IMR-90 (cell line): ENCODE measurements around the gene TENM3. TPM values are rescaled to one million over a fixed set of nuclear protein-coding genes. Genes with fewer than 3 reads are reported as not detected.

Source experiments
- ATAC-seq: fragments of 200-7000 bp; cut with Tn5 transposase; 2 replicates; pipeline ENCODE4 v1.9.1; 2020; ENCODE audit warnings: low read depth, mild to moderate bottlenecking, moderate library complexity
- BruUV-seq: library from RNA; stranded (reverse); fragments of 400-500 nt; replicated peaks from 2 replicates; lab custom pipeline; 2021; lab: Mats Ljungman, UMichigan
- CTCF ChIA-PET: fragments of 300-600 bp; formaldehyde crosslinking; extraction: SDS; loops from one replicate; lab custom pipeline; 2021; ENCODE audit warnings: antibody characterized with exemption; lab: Yijun Ruan, JAX
- POLR2A ChIA-PET: fragments of 300-600 bp; sonication (Branson Sonifier 250); formaldehyde crosslinking; loops from one replicate; lab custom pipeline; 2022; ENCODE audit warnings: antibody characterized with exemption; ENCODE audit not compliant: unreplicated experiment; lab: Charles Lee
- DNase-seq: peaks from one replicate; pipeline ENCODE4 v3.0.0; 2013
- H2AFZ ChIP-seq: replicated peaks from 2 replicates; pipeline ENCODE3; 2013; ENCODE audit warnings: low read length, mild to moderate bottlenecking; ENCODE audit not compliant: poor library complexity
- H2AK5ac ChIP-seq: 2 replicates; pipeline ENCODE4 v1.6.1; 2013; ENCODE audit warnings: low read depth, low read length, inconsistent platforms
- H2AK9ac ChIP-seq: replicated peaks from 2 replicates; pipeline ENCODE3; 2013; ENCODE audit warnings: mild to moderate bottlenecking, low read depth, low read length, moderate library complexity; ENCODE audit not compliant: poor library complexity
- H2BK120ac ChIP-seq: 2 replicates; pipeline ENCODE4 v1.6.1; 2013; ENCODE audit warnings: low read depth, low read length, inconsistent platforms
- H2BK15ac ChIP-seq: 3 replicates; pipeline ENCODE4 v1.6.1; 2013; ENCODE audit warnings: low read depth, low read length, inconsistent platforms
- H2BK20ac ChIP-seq: 2 replicates; pipeline ENCODE4 v1.6.1; 2013; ENCODE audit warnings: low read depth, mild to moderate bottlenecking, inconsistent platforms, low read length, moderate library complexity
- H2BK5ac ChIP-seq: 2 replicates; pipeline ENCODE4 v1.6.1; 2013; ENCODE audit warnings: mild to moderate bottlenecking, low read depth, low read length, inconsistent platforms; ENCODE audit not compliant: poor library complexity, severe bottlenecking
- H3K14ac ChIP-seq: replicated peaks from 2 replicates; pipeline ENCODE4 v1.6.1; 2013; ENCODE audit warnings: low read depth, low read length, inconsistent platforms
- H3K18ac ChIP-seq: 2 replicates; pipeline ENCODE4 v1.6.1; 2013; ENCODE audit warnings: low read depth, low read length, control low read depth
- H3K23ac ChIP-seq: 2 replicates; pipeline ENCODE4 v1.6.1; 2013; ENCODE audit warnings: low read depth, low read length, inconsistent platforms
- H3K27ac ChIP-seq: 2 replicates; pipeline ENCODE4 v1.5.1; 2013; ENCODE audit warnings: mild to moderate bottlenecking, control low read depth, low read length; ENCODE audit not compliant: insufficient read depth
- H3K27me3 ChIP-seq: 2 replicates; pipeline ENCODE4 v1.6.1; 2013; ENCODE audit warnings: low read length; ENCODE audit not compliant: control insufficient read depth, insufficient read depth
- H3K36me3 ChIP-seq: 2 replicates; pipeline ENCODE4 v1.6.1; 2013; ENCODE audit warnings: low read length, mixed read lengths; ENCODE audit not compliant: control insufficient read depth, insufficient read depth
- H3K4ac ChIP-seq: 2 replicates; pipeline ENCODE4 v1.6.1; 2013; ENCODE audit warnings: low read depth, low read length, inconsistent platforms
- H3K4me1 ChIP-seq: 2 replicates; pipeline ENCODE4 v1.6.1; 2013; ENCODE audit warnings: low read length, mixed read lengths; ENCODE audit not compliant: control insufficient read depth, insufficient read depth
- H3K4me2 ChIP-seq: 2 replicates; pipeline ENCODE4 v1.6.1; 2013; ENCODE audit warnings: low read depth, mild to moderate bottlenecking, control low read depth, low read length, moderate library complexity
- H3K4me3 ChIP-seq: 2 replicates; pipeline ENCODE4 v1.5.1; 2013; ENCODE audit warnings: low read depth, mild to moderate bottlenecking, control low read depth, low read length, moderate library complexity; ENCODE audit not compliant: insufficient read depth
- H3K56ac ChIP-seq: 2 replicates; pipeline ENCODE4 v1.6.1; 2013; ENCODE audit warnings: low read length, inconsistent platforms; ENCODE audit not compliant: insufficient read depth; ENCODE audit errors: extremely low read depth
- H3K79me1 ChIP-seq, 2 experiments: 2 replicates each; pipeline ENCODE4 v1.6.1; 2013; ENCODE audit warnings: low read length in 2 of 2, inconsistent platforms in 1 of 2, low read depth in 1 of 2
- H3K9ac ChIP-seq: 2 replicates; pipeline ENCODE4 v1.6.1; 2013; ENCODE audit warnings: low read depth, low read length, control low read depth
- H3K9me1 ChIP-seq: 2 replicates; pipeline ENCODE4 v1.6.1; 2013; ENCODE audit warnings: low read length, inconsistent platforms; ENCODE audit not compliant: insufficient read depth
- H3K9me3 ChIP-seq: 2 replicates; pipeline ENCODE4 v1.6.1; 2013; ENCODE audit warnings: low read length; ENCODE audit not compliant: control insufficient read depth, insufficient read depth
- H4K20me1 ChIP-seq: 2 replicates; pipeline ENCODE4 v1.6.1; 2013; ENCODE audit warnings: low read length, inconsistent platforms; ENCODE audit not compliant: insufficient read depth
- H4K5ac ChIP-seq: 2 replicates; pipeline ENCODE4 v1.6.1; 2013; ENCODE audit warnings: mild to moderate bottlenecking, low read depth, low read length, control low read depth
- H4K8ac ChIP-seq, 2 experiments: 2 replicates each; pipeline ENCODE4 v1.6.1; 2013; ENCODE audit warnings: low read depth in 2 of 2, low read length in 2 of 2, control low read depth in 1 of 2, inconsistent platforms in 1 of 2
- H4K91ac ChIP-seq: 2 replicates; pipeline ENCODE4 v1.6.1; 2013; ENCODE audit warnings: low read depth, low read length, inconsistent platforms; ENCODE audit not compliant: insufficient read depth
- BHLHE40 ChIP-seq: fragments of 150-350 bp; IDR thresholded peaks from 2 replicates; pipeline ENCODE4 v1.6.1; 2016; ENCODE audit warnings: mild to moderate bottlenecking, low read depth, low read length
- CTCF ChIP-seq: conservative IDR thresholded peaks from 2 replicates; pipeline ENCODE4 v1.5.1; 2012; ENCODE audit warnings: mild to moderate bottlenecking, low read depth, low read length, improper control_type of control experiment
- ELK1 ChIP-seq: fragments of 150-350 bp; IDR thresholded peaks from 2 replicates; pipeline ENCODE4 v1.6.1; 2016; ENCODE audit warnings: low read depth, mild to moderate bottlenecking, low read length, moderate library complexity, borderline replicate concordance
- FOS ChIP-seq: fragments of 150-350 bp; IDR thresholded peaks from 2 replicates; pipeline ENCODE4 v1.6.1; 2016; ENCODE audit warnings: low read depth, low read length
- MAFK ChIP-seq: IDR thresholded peaks from 2 replicates; pipeline ENCODE4 v1.6.1; 2012; ENCODE audit warnings: low read depth, low read length, improper control_type of control experiment
- POLR2A ChIP-seq: IDR thresholded peaks from 2 replicates; pipeline ENCODE4 v1.6.1; 2012; ENCODE audit warnings: mild to moderate bottlenecking, low read depth, low read length
- RAD21 ChIP-seq: IDR thresholded peaks from 2 replicates; pipeline ENCODE4 v1.6.1; 2012; ENCODE audit warnings: low read length, improper control_type of control experiment
- RCOR1 ChIP-seq: IDR thresholded peaks from 2 replicates; pipeline ENCODE4 v1.6.1; 2012; ENCODE audit warnings: mild to moderate bottlenecking, low read length, improper control_type of control experiment; ENCODE audit not compliant: insufficient replicate concordance
- WGBS, 2 experiments: methylation state at CpG; one replicate each; pipeline versions ENCODE4 v1.1.5 to v1.1.7; 2013; ENCODE audit warnings: missing lambda C conversion rate in 2 of 2; ENCODE audit not compliant: insufficient read length in 1 of 2; ENCODE audit errors: extremely low coverage in 2 of 2; 5-methylcytosine and 5-hydroxymethylcytosine counted together
- dilution Hi-C: fragments of 300-500 bp; cut with HindIII; formaldehyde crosslinking; loops from one replicate; pipeline ENCODE4 v1.14.3; 2018; ENCODE audit warnings: low sequenced_read_pairs; ENCODE audit not compliant: unreplicated experiment
- in situ Hi-C: fragments of 300-500 bp; cut with MboI; formaldehyde crosslinking; loops from 3 replicates; pipeline ENCODE4 v1.14.3; 2019; ENCODE audit warnings: low sequenced_read_pairs, inconsistent platforms, mixed read lengths
- intact Hi-C: fragments of 100-400 bp; cut with micrococcal nuclease; formaldehyde crosslinking; loops from 2 replicates; pipeline ENCODE4 v1.10.0; 2022
- polyA plus RNA-seq, 3 experiments: library from polyadenylated mRNA; depleted of rRNA; stranded (reverse); fragments of >200 nt; gene quantifications; 2 replicates each; pipeline ENCODE4 v1.2.3, GENCODE V29; 2012; ENCODE audit warnings: low replicate concordance in 1 of 3
- total RNA-seq: library from RNA; depleted of rRNA; stranded (reverse); fragments of >200 nt; gene quantifications from 2 replicates; pipeline ENCODE4 v1.2.3, GENCODE V29; 2012

The TENM3 gene
- total and polyA plus RNA-seq, 2 of the 4 experiments (the other 2 are of a cell fraction) = 29.9 to 173 TPM

GRCh38 chr4:182604161-182604622 is 361.0 kb downstream of the TENM3 start (continued):
- no peak for TF ChIP-seq RCOR1

GRCh38 chr4:182604953-182605352 is 361.8 kb downstream of the TENM3 start:
- H3K36me3 ChIP-seq = no peaks in the 10 kb centered on the region
- H4K8ac ChIP-seq = peak overlapping the region in 1 of 2 experiments; percentile 32; a peak in 2 of 4 replicates
- no peak for ATAC-seq
- no peak overlapping the region for H2AK9ac ChIP-seq
- peaks cover 2% of the 10 kb centered on the region; the same call in 1 of the 2 replicates for H3K4me1 ChIP-seq
- no CpG with 5 or more reads among the region's 4 CpGs for WGBS, 2 experiments
- H4K91ac ChIP-seq = no peak overlapping the region
- no peak for TF ChIP-seq RAD21
- TF ChIP-seq ELK1 = no peak
- no peak for TF ChIP-seq CTCF
- TF ChIP-seq FOS = peak; percentile 63
- no peak for TF ChIP-seq MAFK
- no peak for TF ChIP-seq POLR2A
- TF ChIP-seq BHLHE40 = no peak
- H2BK5ac ChIP-seq = peak overlapping the region; percentile 86
- intact Hi-C loops (loop anchor here (2.0 kb wide), 1 partner anchor 38 kb away; no protein-coding TSS in a partner anchor), dilution Hi-C loops (no loop called here), in situ Hi-C loops (no loop called here)
- H2BK15ac ChIP-seq = peak overlapping the region; percentile 59; the same call in 1 of the 3 replicates
- POLR2A ChIA-PET = interaction anchor here (0.6 kb wide), 1 partner anchor 633 kb away, joined by 7 read pairs; no protein-coding TSS in a partner anchor
- no peak overlapping the region for H3K4me3 ChIP-seq
- no peaks in the 10 kb centered on the region for H4K20me1 ChIP-seq
- no peak overlapping the region for H3K9ac ChIP-seq
- CTCF ChIA-PET = interaction anchor here (0.6 to 0.9 kb wide), 2 partner anchors 10 to 168 kb away, joined by 4 read pairs; no protein-coding TSS in a partner anchor
- BruUV-seq = TSS peak; percentile 28
- H2BK20ac ChIP-seq = peak overlapping the region; percentile 75
- H3K27me3 ChIP-seq = no peaks in the 10 kb centered on the region
- peak overlapping the region; percentile 74; the same call in 1 of the 2 replicates for H2AK5ac ChIP-seq
- no peaks in the 10 kb centered on the region for H3K9me1 ChIP-seq
- no peak overlapping the region for H4K5ac ChIP-seq
- no peak overlapping the region for H3K23ac ChIP-seq
- no peak overlapping the region for H2AFZ ChIP-seq
- peak overlapping the region; percentile 14 for H3K4ac ChIP-seq
- DNase-seq = peak; percentile 96
- H3K27ac ChIP-seq = no peak overlapping the region
- peak overlapping the region; percentile 72; the same call in 1 of the 2 replicates for H2BK120ac ChIP-seq
- H3K9me3 ChIP-seq = no peaks in the 10 kb centered on the region
- no peak overlapping the region for H3K56ac ChIP-seq
- H3K4me2 ChIP-seq = no peak overlapping the region
- peak overlapping the region; percentile 7; the same call in 1 of the 2 replicates for H3K18ac ChIP-seq
- 0 out of 2 replicates have a peak overlapping the region, but pooled peaks have one; percentile 8 for H3K14ac ChIP-seq
- H3K79me1 ChIP-seq = 0 out of 4 replicates have a peak, but pooled peaks cover 0 to 3% of the 10 kb centered on the region in 2 experiments
